Neural cell (in vitro differentiated cells): ENCODE measurements around the gene CDHR5.

Experiments
- EP300 ChIP-seq: fragments of 450-650 bp; conservative IDR thresholded peaks from 2 replicates; pipeline ENCODE4 v1.6.1; 2014; ENCODE audit warnings: antibody characterized with exemption, mild to moderate bottlenecking, moderate library complexity; ENCODE audit not compliant: poor library complexity, severe bottlenecking
- EZH2 ChIP-seq: fragments of 200-600, 300-800 bp; shearing (Covaris generic), sonication (generic); IDR thresholded peaks from 2 replicates; pipeline ENCODE4 v1.6.1; 2014; ENCODE audit warnings: antibody characterized with exemption, low read length, borderline replicate concordance, mild to moderate bottlenecking; ENCODE audit not compliant: insufficient read depth, poor library complexity, severe bottlenecking
- POLR2AphosphoS5 ChIP-seq: IDR thresholded peaks from 2 replicates; pipeline ENCODE4 v1.6.1; 2012
- TAF1 ChIP-seq: IDR thresholded peaks from 2 replicates; pipeline ENCODE4 v1.6.1; 2012; ENCODE audit warnings: low read depth
- TF ChIP-seq, protein P1 (sequence below): fragments of 450-650 bp; IDR thresholded peaks from 2 replicates; pipeline ENCODE4 v1.5.1; 2014; ENCODE audit warnings: antibody characterized with exemption, mild to moderate bottlenecking, moderate library complexity; ENCODE audit not compliant: poor library complexity, severe bottlenecking

- TF ChIP-seq POLR2AphosphoS5 (no peak), TAF1 (no peak), EP300 (no peak), EZH2 (no peak)
- TF ChIP-seq, protein P1, sequence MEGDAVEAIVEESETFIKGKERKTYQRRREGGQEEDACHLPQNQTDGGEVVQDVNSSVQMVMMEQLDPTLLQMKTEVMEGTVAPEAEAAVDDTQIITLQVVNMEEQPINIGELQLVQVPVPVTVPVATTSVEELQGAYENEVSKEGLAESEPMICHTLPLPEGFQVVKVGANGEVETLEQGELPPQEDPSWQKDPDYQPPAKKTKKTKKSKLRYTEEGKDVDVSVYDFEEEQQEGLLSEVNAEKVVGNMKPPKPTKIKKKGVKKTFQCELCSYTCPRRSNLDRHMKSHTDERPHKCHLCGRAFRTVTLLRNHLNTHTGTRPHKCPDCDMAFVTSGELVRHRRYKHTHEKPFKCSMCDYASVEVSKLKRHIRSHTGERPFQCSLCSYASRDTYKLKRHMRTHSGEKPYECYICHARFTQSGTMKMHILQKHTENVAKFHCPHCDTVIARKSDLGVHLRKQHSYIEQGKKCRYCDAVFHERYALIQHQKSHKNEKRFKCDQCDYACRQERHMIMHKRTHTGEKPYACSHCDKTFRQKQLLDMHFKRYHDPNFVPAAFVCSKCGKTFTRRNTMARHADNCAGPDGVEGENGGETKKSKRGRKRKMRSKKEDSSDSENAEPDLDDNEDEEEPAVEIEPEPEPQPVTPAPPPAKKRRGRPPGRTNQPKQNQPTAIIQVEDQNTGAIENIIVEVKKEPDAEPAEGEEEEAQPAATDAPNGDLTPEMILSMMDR = no peak
Measured at GRCh38 chr11:656866-657265, 32.1 kb upstream of the CDHR5 start.
